Measurements from ENCODE around the gene RFX5.

Gene RFX5

DNA sequence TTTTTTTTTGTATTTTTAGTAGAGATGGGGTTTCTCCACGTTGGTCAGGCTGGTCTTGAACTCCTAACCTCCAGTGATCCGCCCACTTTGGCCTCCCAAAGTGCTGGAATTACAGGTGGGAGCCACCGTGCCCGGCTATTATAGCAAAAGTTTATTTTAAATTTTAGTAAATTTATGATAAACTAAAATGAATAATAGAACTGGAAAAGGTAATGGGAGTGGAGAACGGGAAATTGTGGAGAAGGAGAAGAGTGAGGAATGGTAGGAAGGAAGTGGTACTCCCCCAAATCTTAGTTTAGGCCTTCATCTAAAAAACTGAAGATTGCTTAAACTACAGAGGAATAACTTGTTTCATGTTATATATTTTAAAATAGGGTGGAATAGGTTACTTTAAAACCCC lies 12.2 kb downstream of the RFX5 start:
- Histone ChIP-seq H3K9me3 (ENCODE audit: control insufficient read depth, insufficient read depth, low read length) (no peaks in the 10 kb centered on the region), H3K79me2 (ENCODE audit: control insufficient read depth, low read length) (no peaks in the 10 kb centered on the region), H3K27ac (ENCODE audit: low read depth, low read length) (no peak overlapping the region), H3K9me2 (replicated peaks; ENCODE audit: control insufficient read depth, low read length) (no peaks in the 10 kb centered on the region), H3F3A (ENCODE audit: control insufficient read depth, insufficient read depth) (peaks cover 7% of the 10 kb centered on the region; the same call in 1 of the 2 replicates), H4K20me1 (ENCODE audit: control insufficient read depth, insufficient read depth, low read depth, low read length) (no peaks in the 10 kb centered on the region), H3K4me3 (ENCODE audit: low read length) (no peak overlapping the region), H3K4me1 (ENCODE audit: control insufficient read depth, low read length) (peaks cover 4% of the 10 kb centered on the region), H3K4me2 (ENCODE audit: low read length) (no peak overlapping the region), H3K27me3 (ENCODE audit: control insufficient read depth, low read length) (no peaks in the 10 kb centered on the region), H3K36me3 (ENCODE audit: control insufficient read depth, low read length) (no peaks in the 10 kb centered on the region)
- no peak for TF ChIP-seq EZH2phosphoT487 (IDR thresholded peaks at IDR 0.05; ENCODE audit: borderline replicate concordance, low read length)
- TF ChIP-seq, protein P1, sequence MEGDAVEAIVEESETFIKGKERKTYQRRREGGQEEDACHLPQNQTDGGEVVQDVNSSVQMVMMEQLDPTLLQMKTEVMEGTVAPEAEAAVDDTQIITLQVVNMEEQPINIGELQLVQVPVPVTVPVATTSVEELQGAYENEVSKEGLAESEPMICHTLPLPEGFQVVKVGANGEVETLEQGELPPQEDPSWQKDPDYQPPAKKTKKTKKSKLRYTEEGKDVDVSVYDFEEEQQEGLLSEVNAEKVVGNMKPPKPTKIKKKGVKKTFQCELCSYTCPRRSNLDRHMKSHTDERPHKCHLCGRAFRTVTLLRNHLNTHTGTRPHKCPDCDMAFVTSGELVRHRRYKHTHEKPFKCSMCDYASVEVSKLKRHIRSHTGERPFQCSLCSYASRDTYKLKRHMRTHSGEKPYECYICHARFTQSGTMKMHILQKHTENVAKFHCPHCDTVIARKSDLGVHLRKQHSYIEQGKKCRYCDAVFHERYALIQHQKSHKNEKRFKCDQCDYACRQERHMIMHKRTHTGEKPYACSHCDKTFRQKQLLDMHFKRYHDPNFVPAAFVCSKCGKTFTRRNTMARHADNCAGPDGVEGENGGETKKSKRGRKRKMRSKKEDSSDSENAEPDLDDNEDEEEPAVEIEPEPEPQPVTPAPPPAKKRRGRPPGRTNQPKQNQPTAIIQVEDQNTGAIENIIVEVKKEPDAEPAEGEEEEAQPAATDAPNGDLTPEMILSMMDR (IDR thresholded peaks at IDR 0.05; ENCODE audit: low read depth, low read length, poor library complexity, severe bottlenecking): no peak

DNA sequence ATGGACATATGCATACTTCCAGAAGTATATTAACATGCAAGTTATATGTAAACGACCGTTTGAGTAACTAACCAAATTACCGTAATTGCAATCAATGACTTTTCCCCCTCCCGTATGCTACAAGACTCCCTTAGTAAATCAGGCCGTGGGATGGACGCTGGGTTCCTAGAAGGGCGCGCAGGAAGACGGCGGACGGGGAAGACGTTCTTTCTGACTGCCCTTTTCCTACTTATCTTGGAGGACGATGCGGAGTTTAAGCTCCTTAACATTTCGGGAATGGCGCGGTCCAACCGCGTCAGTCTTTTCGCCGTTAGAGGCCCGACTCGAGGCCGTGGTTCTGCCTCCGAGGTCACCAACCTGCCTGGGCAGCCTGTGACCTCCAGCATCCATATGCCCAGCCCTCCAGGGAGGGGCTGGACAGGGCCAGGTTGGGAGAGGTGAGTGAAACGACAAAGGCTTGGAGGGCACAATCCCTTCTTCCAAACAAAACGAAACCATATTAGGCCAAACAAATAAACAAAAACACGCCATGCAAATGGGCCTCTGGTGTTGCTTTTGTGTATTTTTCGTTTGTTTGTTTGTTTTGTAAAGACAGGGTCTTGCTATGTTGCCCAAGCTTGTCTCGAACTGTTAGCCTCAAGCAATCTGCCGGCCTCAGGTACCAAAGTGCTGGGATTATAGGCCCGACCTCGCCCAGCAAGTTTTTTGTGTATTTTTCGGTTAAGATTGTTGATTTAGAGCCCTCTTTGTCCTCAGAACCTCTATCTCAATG lies 19.0 kb downstream of the RFX5 start:
- peaks cover 25% of the 10 kb centered on the region for H3K36me3 ChIP-seq (ENCODE audit: control insufficient read depth, low read length)
- no peaks in the 10 kb centered on the region for H3K9me2 ChIP-seq (replicated peaks; ENCODE audit: control insufficient read depth, low read length)
- peak overlapping the region; percentile 71; the same call in 1 of the 2 replicates for H3K27ac ChIP-seq (ENCODE audit: low read depth, low read length)
- no peaks in the 10 kb centered on the region for H3K9me3 ChIP-seq (ENCODE audit: control insufficient read depth, insufficient read depth, low read length)
- peak overlapping the region; percentile 93 for H3K4me3 ChIP-seq (ENCODE audit: low read length)
- no peaks in the 10 kb centered on the region for H3K27me3 ChIP-seq (ENCODE audit: control insufficient read depth, low read length)
- peak overlapping the region; percentile 99 for H3K4me2 ChIP-seq (ENCODE audit: low read length)
- no peaks in the 10 kb centered on the region for H3F3A ChIP-seq (ENCODE audit: control insufficient read depth, insufficient read depth)
- TF ChIP-seq, protein P1 (IDR thresholded peaks at IDR 0.05; ENCODE audit: low read depth, low read length, poor library complexity, severe bottlenecking): no peak
- no peak for TF ChIP-seq EZH2phosphoT487 (IDR thresholded peaks at IDR 0.05; ENCODE audit: borderline replicate concordance, low read length)
- peaks cover 28% of the 10 kb centered on the region for H3K4me1 ChIP-seq (ENCODE audit: control insufficient read depth, low read length)
- no peaks in the 10 kb centered on the region for H4K20me1 ChIP-seq (ENCODE audit: control insufficient read depth, insufficient read depth, low read depth, low read length)
- peaks cover 35% of the 10 kb centered on the region for H3K79me2 ChIP-seq (ENCODE audit: control insufficient read depth, low read length)

DNA sequence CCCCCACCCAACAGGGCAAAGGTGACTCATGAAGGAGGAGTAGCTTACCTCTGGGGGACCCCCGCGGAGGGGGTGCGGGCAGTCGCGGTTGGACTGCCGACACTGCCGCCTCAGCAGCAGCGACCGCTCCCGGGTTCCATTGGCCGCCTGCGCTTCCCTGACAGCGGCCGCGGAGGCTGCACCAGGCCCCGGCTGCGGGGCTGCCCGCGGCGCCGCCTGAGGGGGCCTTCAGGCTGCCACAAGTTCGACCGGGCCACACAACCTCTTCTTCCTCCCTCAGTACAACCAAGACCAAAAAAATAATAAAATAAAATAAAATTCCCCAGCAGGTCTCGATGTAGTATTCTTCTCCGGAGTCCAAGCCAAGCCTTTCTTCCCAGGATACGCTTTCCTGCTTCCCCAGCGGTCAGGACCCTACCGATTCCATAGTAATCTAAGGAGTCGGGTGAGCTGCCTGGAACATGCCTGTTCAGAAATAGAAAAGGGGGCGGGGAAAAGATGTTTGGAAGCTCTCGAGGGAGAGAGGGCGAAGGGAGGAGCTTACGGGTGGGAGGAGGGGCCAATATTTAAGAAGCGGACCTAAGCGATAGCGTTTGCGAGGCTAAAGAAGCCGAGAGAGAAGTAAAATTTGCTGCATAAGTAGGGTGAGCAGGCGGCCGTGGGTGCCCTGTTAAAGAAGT lies 19.7 kb downstream of the RFX5 start, which contains the start of gene PI4KB:
Gene PI4KB, minus strand, starts transcription at position 194 of the 680 bp plus-strand sequence. CDS start 10,935 bp downstream, outside the sequence.
- TF ChIP-seq, protein P1 (IDR thresholded peaks at IDR 0.05; ENCODE audit: low read depth, low read length, poor library complexity, severe bottlenecking): no peak
- TF ChIP-seq EZH2phosphoT487 (IDR thresholded peaks at IDR 0.05; ENCODE audit: borderline replicate concordance, low read length): no peak
- no peaks in the 10 kb centered on the region for H3K27me3 ChIP-seq (ENCODE audit: control insufficient read depth, low read length)
- H3K9me2 ChIP-seq (replicated peaks; ENCODE audit: control insufficient read depth, low read length): no peaks in the 10 kb centered on the region
- no peaks in the 10 kb centered on the region for H3F3A ChIP-seq (ENCODE audit: control insufficient read depth, insufficient read depth)
- H3K79me2 ChIP-seq (ENCODE audit: control insufficient read depth, low read length): peaks cover 35% of the 10 kb centered on the region
- peaks cover 28% of the 10 kb centered on the region for H3K36me3 ChIP-seq (ENCODE audit: control insufficient read depth, low read length)
- H3K27ac ChIP-seq (ENCODE audit: low read depth, low read length): peak within 1 kb of the TSS; percentile 71
- H3K4me3 ChIP-seq (ENCODE audit: low read length): peak within 1 kb of the TSS; percentile 93
- H3K9me3 ChIP-seq (ENCODE audit: control insufficient read depth, insufficient read depth, low read length): no peaks in the 10 kb centered on the region
- peak within 1 kb of the TSS; percentile 99 for H3K4me2 ChIP-seq (ENCODE audit: low read length)
- H4K20me1 ChIP-seq (ENCODE audit: control insufficient read depth, insufficient read depth, low read depth, low read length): no peaks in the 10 kb centered on the region
- peaks cover 28% of the 10 kb centered on the region for H3K4me1 ChIP-seq (ENCODE audit: control insufficient read depth, low read length)
